Sigmoid colon (tissue), 7 donors: ENCODE results near the gene ATP5F1D. TPM values are rescaled to one million over a fixed set of nuclear protein-coding genes. Genes with fewer than 3 reads are reported as not detected.

Experiments used
- DNase-seq: peaks from one replicate; pipeline ENCODE4 v3.0.0-alpha.2; 2019
- H3K27ac ChIP-seq, 4 donors: fragments of 200-600 bp; sonication (generic); one replicate each; pipeline ENCODE4 v1.5.1; 2016 to 2019; ENCODE audit warnings: mild to moderate bottlenecking in 1 of 4
- H3K27me3 ChIP-seq, 3 donors: fragments of 200-600 bp; sonication (generic); one replicate each; pipeline ENCODE4 v1.5.1; 2019; ENCODE audit warnings: mild to moderate bottlenecking in 1 of 3
- H3K36me3 ChIP-seq, 4 donors: fragments of 200-600 bp; sonication (generic); one replicate each; pipeline ENCODE4 v1.5.1; 2016 to 2019
- H3K4me1 ChIP-seq, 4 donors: fragments of 200-600 bp; sonication (generic); one replicate each; pipeline ENCODE4 v1.5.1; 2017 to 2019
- H3K4me3 ChIP-seq, 4 donors: fragments of 200-600 bp; sonication (generic); one replicate each; pipeline ENCODE4 v1.5.1; 2017 to 2019; ENCODE audit warnings: mild to moderate bottlenecking in 2 of 4, moderate library complexity in 1 of 4
- H3K9me3 ChIP-seq, 4 donors: fragments of 200-600 bp in 3 of 4; sonication (generic) in 3 of 4; one replicate each; pipeline versions ENCODE4 v1.5.1 to v1.6.1; 2013 to 2019
- CTCF ChIP-seq, 4 experiments: fragments of 450-650 bp in 3 of 4; fragments of 200-600 bp in 1 of 4; IDR thresholded peaks; one replicate each; pipeline ENCODE4 v1.5.1; 2016 to 2019; ENCODE audit warnings: antibody characterized with exemption in 4 of 4, mild to moderate bottlenecking in 3 of 4, moderate library complexity in 2 of 4
- EP300 ChIP-seq, 4 donors: sonication (generic); formaldehyde crosslinking; IDR thresholded peaks; one replicate each; pipeline ENCODE4 v1.6.1; 2017; ENCODE audit warnings: antibody characterized with exemption in 4 of 4
- POLR2A ChIP-seq, 2 donors: fragments of 450-650 bp; IDR thresholded peaks; one replicate each; pipeline ENCODE4 v1.6.1; 2016; ENCODE audit warnings: antibody characterized with exemption in 2 of 2, mild to moderate bottlenecking in 2 of 2, moderate library complexity in 2 of 2
- POLR2AphosphoS5 ChIP-seq, 4 donors: sonication (generic); formaldehyde crosslinking; IDR thresholded peaks; one replicate each; pipeline ENCODE4 v1.6.1; 2017; ENCODE audit warnings: antibody characterized with exemption in 4 of 4
- WGBS, 2 donors: extraction: QIAGEN DNeasy Blood & Tissue Kit; methylation state at CpG; one replicate each; pipeline ENCODE4 v1.1.7; 2013; 5-methylcytosine and 5-hydroxymethylcytosine counted together
- intact Hi-C: fragments of 100-400 bp; cut with DNase I; formaldehyde crosslinking; loops from one replicate; pipeline ENCODE4 v1.15.1; 2023
- polyA plus RNA-seq, 3 donors: library from polyadenylated mRNA; stranded (reverse); fragments of 200-250 nt; gene quantifications; one replicate each; pipeline ENCODE4 v1.2.3, GENCODE V29; 2013
- total RNA-seq, 4 donors: library from RNA; depleted of rRNA; stranded (reverse); fragments of >200 nt; gene quantifications; one replicate each; pipeline ENCODE4 v1.1.0, GENCODE V29; 2016
- donor health status: healthy with polysubstance abuse.
- donor health status: Bipolar disorder and iron deficiency.
- donor health status: healthy.

Gene ATP5F1D
- total and polyA plus RNA-seq, 7 donors: 74.7 to 390 (median 112) TPM

GRCh38 chr19:1283207-1283916, 41.8 kb downstream of the ATP5F1D start:
- H3K27me3 ChIP-seq: peaks cover 45 to 54% (median 54%) of the 10 kb centered on the region in 3 donors
- H3K36me3 ChIP-seq: peaks cover 0 to 11% (median 9%) of the 10 kb centered on the region in 4 donors
- H3K9me3 ChIP-seq: no peaks in the 10 kb centered on the region
- H3K4me3 ChIP-seq: no peak overlapping the region
- TF ChIP-seq CTCF (IDR thresholded peaks at IDR 0.05): no peak
- TF ChIP-seq POLR2A (IDR thresholded peaks at IDR 0.05): no peak
- TF ChIP-seq POLR2AphosphoS5 (IDR thresholded peaks at IDR 0.05): no peak
- no peak for TF ChIP-seq EP300 (IDR thresholded peaks at IDR 0.05)
- peak overlapping the region in 1 of 4 donors; percentile 35 for H3K27ac ChIP-seq
- H3K4me1 ChIP-seq: peaks cover 0 to 10% (median 7%) of the 10 kb centered on the region in 4 donors
- intact Hi-C loops: no loop called here
- WGBS, 2 donors: 27 to 61% methylated on average over 29 of the region's 29 CpGs
- no peak for DNase-seq

GRCh38 chr19:1283917-1284292, 42.4 kb downstream of the ATP5F1D start:
- Histone ChIP-seq H3K4me1 (peaks cover 0 to 10% (median 7%) of the 10 kb centered on the region in 4 donors), H3K27me3 (peaks cover 47 to 59% (median 56%) of the 10 kb centered on the region in 3 donors), H3K9me3 (no peaks in the 10 kb centered on the region), H3K27ac (peak overlapping the region in 1 of 4 donors; percentile 35), H3K4me3 (no peak overlapping the region), H3K36me3 (peaks cover 0 to 6% (median 5%) of the 10 kb centered on the region in 4 donors)
- DNase-seq: no peak
- intact Hi-C loops: no loop called here
- TF ChIP-seq POLR2A (IDR thresholded peaks at IDR 0.05): no peak
- TF ChIP-seq EP300 (IDR thresholded peaks at IDR 0.05): no peak
- no peak for TF ChIP-seq POLR2AphosphoS5 (IDR thresholded peaks at IDR 0.05)
- TF ChIP-seq CTCF (IDR thresholded peaks at IDR 0.05): no peak
- 39 to 70% methylated on average over 12 of the region's 12 CpGs for WGBS, 2 donors

- peaks cover 0 to 10% (median 7%) of the 10 kb centered on the region in 4 donors for H3K4me1 ChIP-seq
- H3K4me3 ChIP-seq: no peak overlapping the region
- WGBS, 2 donors: 13 to 59% methylated on average over 20 of the region's 20 CpGs
- H3K27ac ChIP-seq: peak overlapping the region in 1 of 4 donors; percentile 35
- H3K9me3 ChIP-seq: no peaks in the 10 kb centered on the region
- peaks cover 49 to 64% (median 59%) of the 10 kb centered on the region in 3 donors for H3K27me3 ChIP-seq
- intact Hi-C loops: no loop called here
- no peak for DNase-seq
- H3K36me3 ChIP-seq: peaks cover 0 to 1% (median under 1%) of the 10 kb centered on the region in 4 donors
- TF ChIP-seq CTCF (IDR thresholded peaks at IDR 0.05): no peak
- TF ChIP-seq POLR2A (IDR thresholded peaks at IDR 0.05): peak in 1 of 2 donors; percentile 42
Observed at GRCh38 chr19:1284293-1284978, 42.9 kb downstream of the ATP5F1D start.

DNA sequence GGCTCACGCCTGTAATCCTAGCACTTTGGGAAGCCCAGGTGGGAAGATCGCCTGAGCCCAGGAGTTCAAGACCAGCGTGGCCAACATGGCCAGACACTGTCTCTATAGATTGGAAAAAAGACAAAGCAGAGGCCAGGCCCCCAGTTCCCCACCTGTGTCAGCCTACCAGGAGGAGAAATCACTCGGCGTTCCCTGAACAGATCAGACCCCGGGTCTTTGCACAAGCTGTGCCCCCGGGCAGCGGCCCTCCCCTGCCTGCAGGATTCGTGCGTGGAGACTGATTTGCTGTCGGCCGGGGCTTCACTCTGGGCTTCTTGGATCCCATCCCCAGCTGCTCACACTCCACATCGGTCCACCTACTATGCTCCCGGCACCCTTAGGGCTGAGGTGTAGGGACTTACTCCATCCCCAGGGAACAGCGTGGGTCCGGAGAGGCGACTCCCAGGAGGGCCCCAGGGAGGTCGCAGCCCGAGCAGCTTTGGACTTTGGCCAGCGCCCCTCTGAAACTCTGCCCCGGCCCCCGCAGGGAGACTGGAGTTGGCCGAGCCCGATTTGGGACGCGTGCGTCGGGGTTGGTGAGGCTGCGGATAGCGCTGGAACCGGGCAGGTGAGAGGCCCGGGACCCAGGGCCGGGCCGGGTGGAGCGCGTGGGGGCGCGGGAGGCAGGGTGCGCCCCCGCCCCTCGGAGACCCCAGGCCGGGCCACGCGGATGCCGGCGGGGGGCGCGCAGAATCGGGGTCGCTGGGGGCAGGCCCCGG, 43.6 kb downstream of the ATP5F1D start:
- WGBS, 2 donors: 17 to 21% methylated on average over 51 of the region's 51 CpGs
- Histone ChIP-seq H3K4me1 (peaks cover 0 to 10% (median 5%) of the 10 kb centered on the region in 4 donors), H3K4me3 (no peak overlapping the region), H3K36me3 (no peaks in the 10 kb centered on the region), H3K9me3 (no peaks in the 10 kb centered on the region), H3K27me3 (peaks cover 50 to 72% (median 66%) of the 10 kb centered on the region in 3 donors), H3K27ac (no peak overlapping the region)
- no peak for TF ChIP-seq EP300 (IDR thresholded peaks at IDR 0.05)
- DNase-seq: no peak
- intact Hi-C loops: no loop called here
